H1 (cell line): ENCODE results near the gene ACTL8. TPM values are rescaled to one million over a fixed set of nuclear protein-coding genes. Genes with fewer than 3 reads are reported as not detected.

Experiments used
- CTCF ChIA-PET: fragments of 300-600 bp; sonication (Branson Sonifier 250); formaldehyde crosslinking; loops from one replicate; lab custom pipeline; 2021; ENCODE audit not compliant: partially characterized antibody; lab: Charles Lee
- POLR2A ChIA-PET: fragments of 300-600 bp; sonication (Branson Sonifier 250); formaldehyde crosslinking; loops from one replicate; lab custom pipeline; 2021; ENCODE audit warnings: inconsistent platforms; ENCODE audit not compliant: partially characterized antibody; lab: Charles Lee
- DNase-seq, 2 experiments: peaks; one replicate each; pipeline versions ENCODE4 v3.0.0 to v3.0.0-alpha.2; 2010 to 2022; ENCODE audit warnings: low spot score in 2 of 2, low read depth in 1 of 2, mixed read lengths in 1 of 2
- FAIRE-seq: peaks from 2 replicates; lab custom pipeline; 2011; peaks lifted over from hg19 to GRCh38; lab: Jason Lieb, UNC
- H2AFZ ChIP-seq: 2 replicates; pipeline ENCODE4 v1.8.1; 2012; ENCODE audit warnings: low read length, inconsistent platforms
- H2AK5ac ChIP-seq: 2 replicates; pipeline ENCODE4 v1.6.1; 2013; ENCODE audit warnings: low read depth, low read length
- H2BK120ac ChIP-seq: replicated peaks from 2 replicates; pipeline ENCODE3; 2013; ENCODE audit warnings: low read depth, low read length, inconsistent platforms
- H2BK12ac ChIP-seq: 2 replicates; pipeline ENCODE4 v1.6.1; 2013; ENCODE audit warnings: low read depth, low read length
- H2BK15ac ChIP-seq: 2 replicates; pipeline ENCODE4 v1.6.1; 2013; ENCODE audit warnings: low read length
- H2BK20ac ChIP-seq: 2 replicates; pipeline ENCODE4 v1.6.1; 2013; ENCODE audit warnings: low read length
- H2BK5ac ChIP-seq: 2 replicates; pipeline ENCODE4 v1.6.1; 2013; ENCODE audit warnings: low read depth, low read length
- H3K14ac ChIP-seq: 2 replicates; pipeline ENCODE4 v1.6.1; 2013; ENCODE audit warnings: inconsistent platforms; ENCODE audit not compliant: insufficient read length
- H3K18ac ChIP-seq: 2 replicates; pipeline ENCODE4 v1.6.1; 2013; ENCODE audit warnings: low read length; ENCODE audit errors: extremely low read depth
- H3K23ac ChIP-seq: 2 replicates; pipeline ENCODE4 v1.6.1; 2013; ENCODE audit warnings: inconsistent platforms; ENCODE audit not compliant: insufficient read length
- H3K23me2 ChIP-seq: 2 replicates; pipeline ENCODE4 v1.6.1; 2013; ENCODE audit warnings: low read depth, low read length
- H3K27ac ChIP-seq: 2 replicates; pipeline ENCODE4 v1.6.1; 2011; ENCODE audit warnings: low read depth, low read length, inconsistent platforms
- H3K27me3 ChIP-seq, 4 experiments: replicated peaks in 1 of 4; 1 replicate in 1 of 4; 2 replicates in 3 of 4; pipeline versions ENCODE4 v1.6.1 to v1.8.1; 2011 to 2013; ENCODE audit warnings: low read length in 3 of 4, mild to moderate bottlenecking in 3 of 4, inconsistent platforms in 2 of 4, mixed read lengths in 2 of 4, moderate library complexity in 1 of 4; ENCODE audit not compliant: control insufficient read depth in 3 of 4, insufficient read depth in 3 of 4; ENCODE audit errors: extremely low read depth in 1 of 4
- H3K36me3 ChIP-seq, 4 experiments: 2 replicates each; pipeline versions ENCODE4 v1.6.1 to v1.8.1; 2011 to 2013; ENCODE audit warnings: mild to moderate bottlenecking in 4 of 4, low read length in 3 of 4, moderate library complexity in 2 of 4, control low read depth in 1 of 4, inconsistent platforms in 1 of 4; ENCODE audit not compliant: insufficient read depth in 4 of 4, control insufficient read depth in 2 of 4
- H3K4ac ChIP-seq: replicated peaks from 2 replicates; pipeline ENCODE3; 2013; ENCODE audit warnings: low read length, low read depth, mixed read lengths, inconsistent platforms; ENCODE audit not compliant: insufficient read length
- H3K4me1 ChIP-seq, 4 experiments: replicated peaks in 1 of 4; 1 replicate in 1 of 4; 2 replicates in 3 of 4; pipeline versions ENCODE4 v1.6.1 to v1.8.1; 2011 to 2013; ENCODE audit warnings: low read length in 3 of 4, inconsistent platforms in 2 of 4, mixed read lengths in 1 of 4; ENCODE audit not compliant: insufficient read depth in 4 of 4, control insufficient read depth in 3 of 4
- H3K4me2 ChIP-seq, 2 experiments: 2 replicates each; pipeline versions ENCODE4 v1.6.1 to v1.8.1; 2011 to 2013; ENCODE audit warnings: low read depth in 2 of 2, low read length in 2 of 2, control low read depth in 1 of 2, inconsistent platforms in 1 of 2, mild to moderate bottlenecking in 1 of 2; ENCODE audit not compliant: insufficient read depth in 1 of 2
- H3K4me3 ChIP-seq, 4 experiments: fragments of 200-600, 300-600 bp in 1 of 4; sonication (generic), shearing (Covaris generic), sonication (Bioruptor Twin) in 1 of 4; 2 replicates each; pipeline versions ENCODE4 v1.5.1 to v1.8.1; 2011 to 2016; ENCODE audit warnings: low read length in 4 of 4, low read depth in 3 of 4, control low read depth in 2 of 4, inconsistent platforms in 2 of 4, mild to moderate bottlenecking in 2 of 4, mixed read lengths in 1 of 4, moderate library complexity in 1 of 4; ENCODE audit not compliant: insufficient read depth in 2 of 4; ENCODE audit errors: extremely low read depth in 1 of 4
- H3K56ac ChIP-seq: replicated peaks from 2 replicates; pipeline ENCODE3; 2013; ENCODE audit warnings: low read depth, mild to moderate bottlenecking, mixed read lengths, low read length, inconsistent platforms; ENCODE audit not compliant: insufficient read length
- H3K79me1 ChIP-seq: 2 replicates; pipeline ENCODE4 v1.6.1; 2013; ENCODE audit warnings: low read depth, low read length, control low read depth
- H3K79me2 ChIP-seq, 2 experiments: 2 replicates each; pipeline versions ENCODE4 v1.6.1 to v1.8.1; 2012 to 2013; ENCODE audit warnings: low read length in 2 of 2, mild to moderate bottlenecking in 2 of 2, inconsistent platforms in 1 of 2; ENCODE audit not compliant: insufficient read depth in 2 of 2, control insufficient read depth in 1 of 2
- H3K9ac ChIP-seq, 4 experiments: replicated peaks in 1 of 4; 1 replicate in 1 of 4; 2 replicates in 3 of 4; pipeline versions ENCODE4 v1.6.1 to v1.8.1; 2011 to 2013; ENCODE audit warnings: low read depth in 3 of 4, low read length in 3 of 4, control low read depth in 2 of 4, mild to moderate bottlenecking in 2 of 4, moderate library complexity in 2 of 4, inconsistent platforms in 1 of 4; ENCODE audit errors: extremely low read depth in 1 of 4
- H3K9me3 ChIP-seq, 2 experiments: 2 replicates each; pipeline versions ENCODE4 v1.6.1 to v1.8.1; 2012 to 2013; ENCODE audit warnings: mild to moderate bottlenecking in 2 of 2, moderate library complexity in 2 of 2, control low read depth in 1 of 2, inconsistent platforms in 1 of 2, low read depth in 1 of 2, low read length in 1 of 2, mixed read lengths in 1 of 2; ENCODE audit not compliant: insufficient read depth in 2 of 2
- H4K20me1 ChIP-seq, 2 experiments: replicated peaks in 1 of 2; 2 replicates each; pipeline versions ENCODE3 to v1.8.1; 2011 to 2013; ENCODE audit warnings: inconsistent platforms in 2 of 2, low read length in 2 of 2, mild to moderate bottlenecking in 1 of 2; ENCODE audit not compliant: insufficient read depth in 2 of 2, control insufficient read depth in 1 of 2
- H4K5ac ChIP-seq: 2 replicates; pipeline ENCODE4 v1.6.1; 2013; ENCODE audit warnings: low read length, low read depth, mixed read lengths, inconsistent platforms; ENCODE audit not compliant: insufficient read length
- H4K8ac ChIP-seq: 2 replicates; pipeline ENCODE4 v1.8.0; 2013; ENCODE audit warnings: mild to moderate bottlenecking, moderate library complexity, low read length, inconsistent platforms; ENCODE audit not compliant: insufficient read depth; ENCODE audit errors: extremely low read depth
- H4K91ac ChIP-seq: replicated peaks from 2 replicates; pipeline ENCODE3; 2013; ENCODE audit warnings: low read length, mixed read lengths, inconsistent platforms; ENCODE audit not compliant: insufficient read length
- CTCF ChIP-seq, 3 experiments: IDR thresholded peaks; 1 replicate in 2 of 3; 2 replicates in 1 of 3; pipeline versions ENCODE4 v1.5.1 to v1.6.1; 2011; ENCODE audit warnings: low read length in 3 of 3, mild to moderate bottlenecking in 3 of 3, inconsistent platforms in 2 of 3, low read depth in 1 of 3, moderate library complexity in 1 of 3; ENCODE audit not compliant: insufficient read depth in 1 of 3; ENCODE audit errors: control extremely low read depth in 1 of 3
- TEAD4 ChIP-seq: IDR thresholded peaks from 2 replicates; pipeline ENCODE4 v1.6.1; 2012; ENCODE audit warnings: low read depth, low read length, inconsistent platforms, mixed read lengths
- WGBS, 2 experiments: shearing (Covaris generic) in 1 of 2; methylation state at CpG; one replicate each; pipeline versions ENCODE4 v1.1.6 to v1.1.7; 2013 to 2015; ENCODE audit warnings: low lambda C conversion rate in 2 of 2, mixed read lengths in 2 of 2, inconsistent platforms in 1 of 2, low coverage in 1 of 2, missing lambda C conversion rate in 1 of 2; ENCODE audit not compliant: insufficient replicate concordance in 2 of 2, insufficient coverage in 1 of 2, insufficient read length in 1 of 2; ENCODE audit errors: extremely low coverage in 1 of 2, missing lambda C conversion rate in 1 of 2; 5-methylcytosine and 5-hydroxymethylcytosine counted together
- polyA plus RNA-seq, 7 experiments: library from polyadenylated mRNA; depleted of rRNA in 3 of 7; stranded (reverse) in 5 of 7; unstranded in 2 of 7; fragments of >200 nt in 5 of 7; fragments of 200-250 nt in 2 of 7; gene quantifications; 1 replicate in 5 of 7; 2 replicates in 1 of 7; 4 replicates in 1 of 7; pipeline versions ENCODE4 v1.2.1 to v1.2.3, GENCODE V29; 2011 to 2013; ENCODE audit warnings: missing spikeins in 2 of 7, mixed read lengths in 2 of 7
- total RNA-seq: library from RNA; stranded (reverse); fragmentation: NEBNext Ultra II Directional; extraction: Animal tissue kit (Norgen Biotek cat#: 25700); gene quantifications from 2 replicates; pipeline ENCODE4 v1.2.1, GENCODE V29; 2021

Gene ACTL8
- total and polyA plus RNA-seq, 2 of the 8 experiments (the other 6 are each of a cell fraction or from before 2014, with no cell fraction given) = 0.33 to 0.47 TPM

GRCh38 chr1:17725811-17726582 is 29.1 kb upstream of the ACTL8 start:
- Histone ChIP-seq H3K4ac (no peak overlapping the region), H3K4me1 (no peaks in the 10 kb centered on the region; a peak in 1 of 7 replicates), H2AFZ (no peak overlapping the region), H3K14ac (no peak overlapping the region), H3K27me3 (no peaks in the 10 kb centered on the region), H2BK120ac (no peak overlapping the region), H3K9me3 (no peaks in the 10 kb centered on the region), H3K9ac (no peak overlapping the region), H4K20me1 (peaks cover 0 to 2% of the 10 kb centered on the region in 2 experiments), H3K79me2 (no peaks in the 10 kb centered on the region), H3K23ac (no peak overlapping the region), H2BK15ac (no peak overlapping the region), H3K4me2 (no peak overlapping the region), H2BK5ac (no peak overlapping the region), H2BK12ac (no peak overlapping the region), H3K27ac (no peak overlapping the region), H4K8ac (no peak overlapping the region), H2AK5ac (no peak overlapping the region), H4K5ac (no peak overlapping the region), H3K4me3 (no peak overlapping the region), H3K36me3 (no peaks in the 10 kb centered on the region), H3K23me2 (no peaks in the 10 kb centered on the region), H4K91ac (no peak overlapping the region), H3K56ac (no peak overlapping the region), H2BK20ac (no peak overlapping the region), H3K79me1 (no peaks in the 10 kb centered on the region), H3K18ac (no peak overlapping the region)
- FAIRE-seq (no peak), DNase-seq (no peak)
- TF ChIP-seq TEAD4 (no peak), CTCF (IDR thresholded peaks at IDR 0.05; ENCODE audit: control extremely low read depth in 1 of 3, insufficient read depth in 1 of 3, low read depth in 1 of 3, low read length in 3 of 3) (peak in 1 of 3 experiments; percentile 9; a peak in 1 of 4 replicates)
- CTCF ChIA-PET = interaction anchor here (1.0 to 3.6 kb wide), 22 partner anchors 7 to 185 kb away, joined by 3 to 20 read pairs (median 4); no protein-coding TSS in a partner anchor
- POLR2A ChIA-PET = no interaction called here
- 71% methylated on average over 7 of the region's 7 CpGs; no CpG with 5 or more reads in 1 of the 2 experiments for WGBS, 2 experiments
